ENCODE measurements around the gene ZNF223.

Gene ZNF223

GRCh38 chr19:44050740-44051649 lies 841 bp upstream of the ZNF223 start:
- TF ChIP-seq CTCF (conservative IDR thresholded peaks at IDR 0.05), result no peak
- H3K27ac ChIP-seq, result peak overlapping the region; percentile 80

- no peak overlapping the region for H3K27ac ChIP-seq
- peak; percentile 36 for TF ChIP-seq CTCF (conservative IDR thresholded peaks at IDR 0.05)
These were observed 4.0 kb downstream of the ZNF223 start for GRCh38 chr19:44055870-44056269.

- no peak for TF ChIP-seq CTCF (conservative IDR thresholded peaks at IDR 0.05)
- H3K27ac ChIP-seq, result no peak overlapping the region
These were observed 7.4 kb downstream of the ZNF223 start for GRCh38 chr19:44059229-44059628.

GRCh38 chr19:44061038-44061437 lies 9.2 kb downstream of the ZNF223 start:
- no peak for TF ChIP-seq CTCF (conservative IDR thresholded peaks at IDR 0.05)
- no peak overlapping the region for H3K27ac ChIP-seq

GRCh38 chr19:44066305-44066704 lies 14.5 kb downstream of the ZNF223 start:
- no peak for TF ChIP-seq CTCF (conservative IDR thresholded peaks at IDR 0.05)

GRCh38 chr19:44069415-44069814 lies 17.6 kb downstream of the ZNF223 start:
- TF ChIP-seq CTCF (conservative IDR thresholded peaks at IDR 0.05), result no peak
- no peak overlapping the region for H3K27ac ChIP-seq

More at GRCh38 chr19:44066305-44066704, 14.5 kb downstream of the ZNF223 start:
- no peak overlapping the region for H3K27ac ChIP-seq

GRCh38 chr19:44071824-44072542 lies 20.1 kb downstream of the ZNF223 start, which contains the start of gene ZNF284:
TSS of gene ZNF284 (plus strand) at chr19:44072159. CDS start at chr19:44076390, 4,231 bp downstream.
- H3K27ac ChIP-seq, result peak within 1 kb of the TSS; percentile 73
- TF ChIP-seq CTCF (conservative IDR thresholded peaks at IDR 0.05), result no peak
